HepG2 (cell line): ENCODE measurements around the gene SMARCD1. TPM values are rescaled to one million over a fixed set of nuclear protein-coding genes. Genes with fewer than 3 reads are reported as not detected.

Experiments
- ARHGAP35 ChIP-seq: sonication (generic); formaldehyde crosslinking; IDR thresholded peaks from 2 replicates; pipeline ENCODE4 v1.9.0; 2022; ENCODE audit warnings: mild to moderate bottlenecking, inconsistent platforms, moderate library complexity, missing genetic modification reagents, borderline replicate concordance
- EZH2 ChIP-seq: conservative IDR thresholded peaks from 2 replicates; pipeline ENCODE4 v1.6.1; 2012; ENCODE audit warnings: mild to moderate bottlenecking, low read depth, low read length, moderate library complexity
- FOSL1 ChIP-seq: sonication (generic); formaldehyde crosslinking; IDR thresholded peaks from 2 replicates; pipeline ENCODE4 v1.9.0; 2021; ENCODE audit warnings: missing genetic modification reagents, borderline replicate concordance
- HOXA7 ChIP-seq: sonication (generic); formaldehyde crosslinking; IDR thresholded peaks from 2 replicates; pipeline ENCODE4 v1.8.1; 2022; ENCODE audit warnings: mild to moderate bottlenecking, missing genetic modification reagents, moderate library complexity
- MNT ChIP-seq: fragments of 450-650 bp; IDR thresholded peaks from 2 replicates; pipeline ENCODE4 v1.6.1; 2016
- MXD4 ChIP-seq: IDR thresholded peaks from 2 replicates; pipeline ENCODE4 v1.6.1; 2016; ENCODE audit warnings: mild to moderate bottlenecking, missing biosample characterization, missing genetic modification reagents
- POLR2AphosphoS2 ChIP-seq: IDR thresholded peaks from 2 replicates; pipeline ENCODE4 v1.6.1; 2011; ENCODE audit warnings: low read depth, low read length, improper control_type of control experiment
- PRDM10 ChIP-seq: sonication (generic); formaldehyde crosslinking; IDR thresholded peaks from 2 replicates; pipeline ENCODE4 v1.4.0; 2020; ENCODE audit warnings: low read depth, missing genetic modification reagents
- RAD51 ChIP-seq: fragments of 450-650 bp; IDR thresholded peaks from 2 replicates; pipeline ENCODE4 v1.6.1; 2016; ENCODE audit warnings: borderline replicate concordance
- SAP130 ChIP-seq: IDR thresholded peaks from 2 replicates; pipeline ENCODE4 v1.6.1; 2016; ENCODE audit warnings: low read depth
- SOX6 ChIP-seq, 2 experiments: fragments of 450-650 bp in 1 of 2; sonication (generic) in 1 of 2; formaldehyde crosslinking in 1 of 2; IDR thresholded peaks; 2 replicates each; pipeline versions ENCODE4 v1.4.0 to v1.6.1; 2017 to 2020; ENCODE audit warnings: antibody characterized with exemption in 1 of 2, mild to moderate bottlenecking in 1 of 2, missing genetic modification reagents in 1 of 2
- SRY ChIP-seq: sonication (generic); formaldehyde crosslinking; IDR thresholded peaks from 2 replicates; pipeline ENCODE4 v1.8.0; 2022; ENCODE audit warnings: mild to moderate bottlenecking, missing genetic modification reagents
- STAG1 ChIP-seq: sonication (generic); formaldehyde crosslinking; IDR thresholded peaks from 2 replicates; pipeline ENCODE4 v1.4.0; 2020; ENCODE audit warnings: missing genetic modification reagents
- ZBTB2 ChIP-seq: sonication (generic); formaldehyde crosslinking; IDR thresholded peaks from 2 replicates; pipeline ENCODE4 v1.8.0; 2022; ENCODE audit warnings: low read depth, missing genetic modification reagents
- ZBTB26 ChIP-seq: IDR thresholded peaks from 2 replicates; pipeline ENCODE4 v1.6.1; 2016; ENCODE audit warnings: missing compliant biosample characterization, missing genetic modification reagents, borderline replicate concordance
- ZNF143 ChIP-seq: sonication (generic); formaldehyde crosslinking; IDR thresholded peaks from 2 replicates; pipeline ENCODE4 v1.4.0; 2020; ENCODE audit warnings: missing genetic modification reagents
- ZNF296 ChIP-seq: sonication (generic); formaldehyde crosslinking; conservative IDR thresholded peaks from 2 replicates; pipeline ENCODE4 v1.5.0; 2020; ENCODE audit warnings: mild to moderate bottlenecking, missing genetic modification reagents
- ZNF484 ChIP-seq: sonication (generic); formaldehyde crosslinking; IDR thresholded peaks from 2 replicates; pipeline ENCODE4 v1.5.1; 2020; ENCODE audit warnings: mild to moderate bottlenecking, low read depth, missing genetic modification reagents, borderline replicate concordance
- ZNF644 ChIP-seq: IDR thresholded peaks from 2 replicates; pipeline ENCODE4 v1.6.1; 2016; ENCODE audit warnings: low read depth
- ZNF737 ChIP-seq: sonication (generic); formaldehyde crosslinking; IDR thresholded peaks from 2 replicates; pipeline ENCODE4 v1.5.0; 2020; ENCODE audit warnings: missing genetic modification reagents, mild to moderate bottlenecking, borderline replicate concordance
- ZNF891 ChIP-seq: sonication (generic); formaldehyde crosslinking; IDR thresholded peaks from 2 replicates; pipeline ENCODE4 v1.5.0; 2020; ENCODE audit warnings: mild to moderate bottlenecking, missing genetic modification reagents
- ZSCAN20 ChIP-seq: sonication (generic); formaldehyde crosslinking; IDR thresholded peaks from 2 replicates; pipeline ENCODE4 v1.4.0; 2020; ENCODE audit warnings: missing genetic modification reagents, mild to moderate bottlenecking, borderline replicate concordance
- ZSCAN22 ChIP-seq: sonication (generic); formaldehyde crosslinking; IDR thresholded peaks from 2 replicates; pipeline ENCODE4 v1.4.0; 2020; ENCODE audit warnings: mild to moderate bottlenecking, missing genetic modification reagents
- polyA plus RNA-seq, 8 experiments: library from polyadenylated mRNA; depleted of rRNA in 3 of 8; stranded (reverse) in 7 of 8; unstranded in 1 of 8; fragments of >200 nt; fragmentation: Illumina TruSeq in 4 of 8; extraction: Trizol in 4 of 8; gene quantifications; 2 replicates each; pipeline versions ENCODE4 v1.2.1 to v1.2.3, GENCODE V29; 2011 to 2016; ENCODE audit warnings: low read depth in 4 of 8, missing spikeins in 1 of 8, mixed read lengths in 1 of 8; ENCODE audit not compliant: insufficient read depth in 1 of 8
- total RNA-seq, 5 experiments: library from RNA; depleted of rRNA; stranded (reverse); fragments of >200 nt; fragmentation: Illumina TruSeq; extraction: Trizol; gene quantifications; 2 replicates each; pipeline ENCODE4 v1.2.3, GENCODE V29; 2016; ENCODE audit warnings: low read depth in 1 of 5

SMARCD1 gene
- total and polyA plus RNA-seq, 2 of the 13 experiments (the other 11 are each of a cell fraction or from before 2014, with no cell fraction given) = 51.7 to 54.6 TPM

- no peak for TF ChIP-seq ZBTB26 (CRISPR knock-in tag)
- no peak for TF ChIP-seq ZNF737 (CRISPR knock-in tag)
- no peak for TF ChIP-seq POLR2AphosphoS2
- no peak for TF ChIP-seq EZH2
- TF ChIP-seq ZBTB2 = no peak
- no peak for TF ChIP-seq ARHGAP35 (CRISPR knock-in tag)
- TF ChIP-seq FOSL1 = no peak
- no peak for TF ChIP-seq ZNF143
- TF ChIP-seq SRY (CRISPR knock-in tag) = no peak
- no peak for TF ChIP-seq RAD51
- no peak for TF ChIP-seq ZNF891 (CRISPR knock-in tag)
- no peak for TF ChIP-seq ZNF296 (CRISPR knock-in tag)
- peak; percentile 27; the same call in 1 of the 2 replicates for TF ChIP-seq SAP130
- no peak for TF ChIP-seq MNT
- TF ChIP-seq STAG1 = peak; percentile 61
- TF ChIP-seq ZNF644 = no peak
- no peak for TF ChIP-seq HOXA7 (CRISPR knock-in tag)
- no peak for TF ChIP-seq ZSCAN22 (CRISPR knock-in tag)
- no peak for TF ChIP-seq PRDM10
- no peak for TF ChIP-seq MXD4
- TF ChIP-seq SOX6 (IDR thresholded peaks at IDR 0.05) = no peak
- no peak for TF ChIP-seq SOX6 (CRISPR knock-in tag; IDR thresholded peaks at IDR 0.05)
- TF ChIP-seq ZNF484 (CRISPR knock-in tag) = no peak
- no peak for TF ChIP-seq ZSCAN20
These were observed 3.6 kb downstream of the SMARCD1 start (continued) for GRCh38 chr12:50088577-50089335.
